IMR-90 (cell line): ENCODE measurements around the gene RNF125. TPM values are rescaled to one million over a fixed set of nuclear protein-coding genes. Genes with fewer than 3 reads are reported as not detected.

Experiments used
- ATAC-seq: fragments of 200-7000 bp; cut with Tn5 transposase; 2 replicates; pipeline ENCODE4 v1.9.1; 2020; ENCODE audit warnings: low read depth, mild to moderate bottlenecking, moderate library complexity
- BruUV-seq: library from RNA; stranded (reverse); fragments of 400-500 nt; replicated peaks from 2 replicates; lab custom pipeline; 2021; lab: Mats Ljungman, UMichigan
- CTCF ChIA-PET: fragments of 300-600 bp; formaldehyde crosslinking; extraction: SDS; loops from one replicate; lab custom pipeline; 2021; ENCODE audit warnings: antibody characterized with exemption; lab: Yijun Ruan, JAX
- POLR2A ChIA-PET: fragments of 300-600 bp; sonication (Branson Sonifier 250); formaldehyde crosslinking; loops from one replicate; lab custom pipeline; 2022; ENCODE audit warnings: antibody characterized with exemption; ENCODE audit not compliant: unreplicated experiment; lab: Charles Lee
- DNase-seq: peaks from one replicate; pipeline ENCODE4 v3.0.0; 2013
- H2AFZ ChIP-seq: replicated peaks from 2 replicates; pipeline ENCODE3; 2013; ENCODE audit warnings: low read length, mild to moderate bottlenecking; ENCODE audit not compliant: poor library complexity
- H2AK5ac ChIP-seq: 2 replicates; pipeline ENCODE4 v1.6.1; 2013; ENCODE audit warnings: low read depth, low read length, inconsistent platforms
- H2AK9ac ChIP-seq: replicated peaks from 2 replicates; pipeline ENCODE3; 2013; ENCODE audit warnings: mild to moderate bottlenecking, low read depth, low read length, moderate library complexity; ENCODE audit not compliant: poor library complexity
- H2BK120ac ChIP-seq: 2 replicates; pipeline ENCODE4 v1.6.1; 2013; ENCODE audit warnings: low read depth, low read length, inconsistent platforms
- H2BK15ac ChIP-seq: 3 replicates; pipeline ENCODE4 v1.6.1; 2013; ENCODE audit warnings: low read depth, low read length, inconsistent platforms
- H2BK20ac ChIP-seq: 2 replicates; pipeline ENCODE4 v1.6.1; 2013; ENCODE audit warnings: low read depth, mild to moderate bottlenecking, inconsistent platforms, low read length, moderate library complexity
- H2BK5ac ChIP-seq: 2 replicates; pipeline ENCODE4 v1.6.1; 2013; ENCODE audit warnings: mild to moderate bottlenecking, low read depth, low read length, inconsistent platforms; ENCODE audit not compliant: poor library complexity, severe bottlenecking
- H3K14ac ChIP-seq: replicated peaks from 2 replicates; pipeline ENCODE4 v1.6.1; 2013; ENCODE audit warnings: low read depth, low read length, inconsistent platforms
- H3K18ac ChIP-seq: 2 replicates; pipeline ENCODE4 v1.6.1; 2013; ENCODE audit warnings: low read depth, low read length, control low read depth
- H3K23ac ChIP-seq: 2 replicates; pipeline ENCODE4 v1.6.1; 2013; ENCODE audit warnings: low read depth, low read length, inconsistent platforms
- H3K27ac ChIP-seq: 2 replicates; pipeline ENCODE4 v1.5.1; 2013; ENCODE audit warnings: mild to moderate bottlenecking, control low read depth, low read length; ENCODE audit not compliant: insufficient read depth
- H3K27me3 ChIP-seq: 2 replicates; pipeline ENCODE4 v1.6.1; 2013; ENCODE audit warnings: low read length; ENCODE audit not compliant: control insufficient read depth, insufficient read depth
- H3K36me3 ChIP-seq: 2 replicates; pipeline ENCODE4 v1.6.1; 2013; ENCODE audit warnings: low read length, mixed read lengths; ENCODE audit not compliant: control insufficient read depth, insufficient read depth
- H3K4ac ChIP-seq: 2 replicates; pipeline ENCODE4 v1.6.1; 2013; ENCODE audit warnings: low read depth, low read length, inconsistent platforms
- H3K4me1 ChIP-seq: 2 replicates; pipeline ENCODE4 v1.6.1; 2013; ENCODE audit warnings: low read length, mixed read lengths; ENCODE audit not compliant: control insufficient read depth, insufficient read depth
- H3K4me2 ChIP-seq: 2 replicates; pipeline ENCODE4 v1.6.1; 2013; ENCODE audit warnings: low read depth, mild to moderate bottlenecking, control low read depth, low read length, moderate library complexity
- H3K4me3 ChIP-seq: 2 replicates; pipeline ENCODE4 v1.5.1; 2013; ENCODE audit warnings: low read depth, mild to moderate bottlenecking, control low read depth, low read length, moderate library complexity; ENCODE audit not compliant: insufficient read depth
- H3K56ac ChIP-seq: 2 replicates; pipeline ENCODE4 v1.6.1; 2013; ENCODE audit warnings: low read length, inconsistent platforms; ENCODE audit not compliant: insufficient read depth; ENCODE audit errors: extremely low read depth
- H3K79me1 ChIP-seq, 2 experiments: 2 replicates each; pipeline ENCODE4 v1.6.1; 2013; ENCODE audit warnings: low read length in 2 of 2, inconsistent platforms in 1 of 2, low read depth in 1 of 2
- H3K9ac ChIP-seq: 2 replicates; pipeline ENCODE4 v1.6.1; 2013; ENCODE audit warnings: low read depth, low read length, control low read depth
- H3K9me1 ChIP-seq: 2 replicates; pipeline ENCODE4 v1.6.1; 2013; ENCODE audit warnings: low read length, inconsistent platforms; ENCODE audit not compliant: insufficient read depth
- H3K9me3 ChIP-seq: 2 replicates; pipeline ENCODE4 v1.6.1; 2013; ENCODE audit warnings: low read length; ENCODE audit not compliant: control insufficient read depth, insufficient read depth
- H4K20me1 ChIP-seq: 2 replicates; pipeline ENCODE4 v1.6.1; 2013; ENCODE audit warnings: low read length, inconsistent platforms; ENCODE audit not compliant: insufficient read depth
- H4K5ac ChIP-seq: 2 replicates; pipeline ENCODE4 v1.6.1; 2013; ENCODE audit warnings: mild to moderate bottlenecking, low read depth, low read length, control low read depth
- H4K8ac ChIP-seq, 2 experiments: 2 replicates each; pipeline ENCODE4 v1.6.1; 2013; ENCODE audit warnings: low read depth in 2 of 2, low read length in 2 of 2, control low read depth in 1 of 2, inconsistent platforms in 1 of 2
- H4K91ac ChIP-seq: 2 replicates; pipeline ENCODE4 v1.6.1; 2013; ENCODE audit warnings: low read depth, low read length, inconsistent platforms; ENCODE audit not compliant: insufficient read depth
- BHLHE40 ChIP-seq: fragments of 150-350 bp; IDR thresholded peaks from 2 replicates; pipeline ENCODE4 v1.6.1; 2016; ENCODE audit warnings: mild to moderate bottlenecking, low read depth, low read length
- CEBPB ChIP-seq: IDR thresholded peaks from 2 replicates; pipeline ENCODE4 v1.6.1; 2012; ENCODE audit warnings: low read depth, low read length, improper control_type of control experiment
- CHD1 ChIP-seq: IDR thresholded peaks from 2 replicates; pipeline ENCODE4 v1.6.1; 2012; ENCODE audit warnings: low read depth, low read length, improper control_type of control experiment
- FOS ChIP-seq: fragments of 150-350 bp; IDR thresholded peaks from 2 replicates; pipeline ENCODE4 v1.6.1; 2016; ENCODE audit warnings: low read depth, low read length
- MAFK ChIP-seq: IDR thresholded peaks from 2 replicates; pipeline ENCODE4 v1.6.1; 2012; ENCODE audit warnings: low read depth, low read length, improper control_type of control experiment
- MAZ ChIP-seq: IDR thresholded peaks from 2 replicates; pipeline ENCODE4 v1.6.1; 2012; ENCODE audit warnings: low read depth, mild to moderate bottlenecking, low read length, improper control_type of control experiment, moderate library complexity, borderline replicate concordance
- RAD21 ChIP-seq: IDR thresholded peaks from 2 replicates; pipeline ENCODE4 v1.6.1; 2012; ENCODE audit warnings: low read length, improper control_type of control experiment
- RCOR1 ChIP-seq: IDR thresholded peaks from 2 replicates; pipeline ENCODE4 v1.6.1; 2012; ENCODE audit warnings: mild to moderate bottlenecking, low read length, improper control_type of control experiment; ENCODE audit not compliant: insufficient replicate concordance
- RFX5 ChIP-seq: IDR thresholded peaks from 2 replicates; pipeline ENCODE4 v1.8.0; 2012; ENCODE audit warnings: low read depth, mild to moderate bottlenecking, low read length, moderate library complexity
- whole genome bisulfite sequencing, 2 experiments: methylation state at CpG; one replicate each; pipeline versions ENCODE4 v1.1.5 to v1.1.7; 2013; ENCODE audit warnings: missing lambda C conversion rate in 2 of 2; ENCODE audit not compliant: insufficient read length in 1 of 2; ENCODE audit errors: extremely low coverage in 2 of 2; 5-methylcytosine and 5-hydroxymethylcytosine counted together
- dilution Hi-C: fragments of 300-500 bp; cut with HindIII; formaldehyde crosslinking; loops from one replicate; pipeline ENCODE4 v1.14.3; 2018; ENCODE audit warnings: low sequenced_read_pairs; ENCODE audit not compliant: unreplicated experiment
- in situ Hi-C: fragments of 300-500 bp; cut with MboI; formaldehyde crosslinking; loops from 3 replicates; pipeline ENCODE4 v1.14.3; 2019; ENCODE audit warnings: low sequenced_read_pairs, inconsistent platforms, mixed read lengths
- intact Hi-C: fragments of 100-400 bp; cut with micrococcal nuclease; formaldehyde crosslinking; loops from 2 replicates; pipeline ENCODE4 v1.10.0; 2022
- polyA plus RNA-seq, 3 experiments: library from polyadenylated mRNA; depleted of rRNA; stranded (reverse); fragments of >200 nt; gene quantifications; 2 replicates each; pipeline ENCODE4 v1.2.3, GENCODE V29; 2012; ENCODE audit warnings: low replicate concordance in 1 of 3
- total RNA-seq: library from RNA; depleted of rRNA; stranded (reverse); fragments of >200 nt; gene quantifications from 2 replicates; pipeline ENCODE4 v1.2.3, GENCODE V29; 2012
- TF ChIP-seq, protein P1 (sequence below): fragments of 150-350 bp; IDR thresholded peaks from 2 replicates; pipeline ENCODE4 v1.6.1; 2016; ENCODE audit warnings: low read depth, mild to moderate bottlenecking, low read length, moderate library complexity, borderline replicate concordance
- TF ChIP-seq, protein P2 (sequence below): conservative IDR thresholded peaks from 2 replicates; pipeline ENCODE4 v1.5.1; 2012; ENCODE audit warnings: mild to moderate bottlenecking, low read depth, low read length, improper control_type of control experiment

The RNF125 gene
- total and polyA plus RNA-seq, 2 of the 4 experiments (the other 2 are of a cell fraction): under 0.01 to 0.10 TPM

- Histone ChIP-seq H3K18ac (no peak overlapping the region), H3K9ac (no peak overlapping the region), H2AFZ (no peak overlapping the region), H3K9me3 (no peaks in the 10 kb centered on the region), H4K5ac (no peak overlapping the region), H3K56ac (no peak overlapping the region), H3K14ac (no peak overlapping the region), H3K27ac (no peak overlapping the region), H3K4ac (no peak overlapping the region), H3K4me2 (no peak overlapping the region), H3K23ac (no peak overlapping the region), H3K4me1 (no peaks in the 10 kb centered on the region), H3K36me3 (no peaks in the 10 kb centered on the region), H2BK15ac (no peak overlapping the region), H4K8ac (no peak overlapping the region), H2BK5ac (no peak overlapping the region), H4K91ac (no peak overlapping the region), H4K20me1 (no peaks in the 10 kb centered on the region), H3K4me3 (no peak overlapping the region), H2BK120ac (no peak overlapping the region), H3K27me3 (no peaks in the 10 kb centered on the region), H2AK9ac (no peak overlapping the region), H2BK20ac (no peak overlapping the region), H3K79me1 (no peaks in the 10 kb centered on the region), H2AK5ac (no peak overlapping the region), H3K9me1 (no peaks in the 10 kb centered on the region)
- WGBS, 2 experiments: no CpG with 5 or more reads among the region's 3 CpGs
- CTCF ChIA-PET: interaction anchor here (1.0 kb wide), 1 partner anchor 11 kb away, joined by 4 read pairs; no protein-coding TSS in a partner anchor
- no TSS peak for BruUV-seq
- ATAC-seq (no peak), DNase-seq (no peak)
- POLR2A ChIA-PET: no interaction called here
- intact Hi-C loops: no loop called here
- dilution Hi-C loops: no loop called here
- TF ChIP-seq CHD1 (no peak), RAD21 (no peak), BHLHE40 (no peak), MAZ (no peak), RFX5 (no peak), RCOR1 (no peak), CEBPB (no peak), MAFK (no peak), FOS (no peak)
- TF ChIP-seq, protein P1, sequence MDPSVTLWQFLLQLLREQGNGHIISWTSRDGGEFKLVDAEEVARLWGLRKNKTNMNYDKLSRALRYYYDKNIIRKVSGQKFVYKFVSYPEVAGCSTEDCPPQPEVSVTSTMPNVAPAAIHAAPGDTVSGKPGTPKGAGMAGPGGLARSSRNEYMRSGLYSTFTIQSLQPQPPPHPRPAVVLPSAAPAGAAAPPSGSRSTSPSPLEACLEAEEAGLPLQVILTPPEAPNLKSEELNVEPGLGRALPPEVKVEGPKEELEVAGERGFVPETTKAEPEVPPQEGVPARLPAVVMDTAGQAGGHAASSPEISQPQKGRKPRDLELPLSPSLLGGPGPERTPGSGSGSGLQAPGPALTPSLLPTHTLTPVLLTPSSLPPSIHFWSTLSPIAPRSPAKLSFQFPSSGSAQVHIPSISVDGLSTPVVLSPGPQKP: no peak
- TF ChIP-seq, protein P2, sequence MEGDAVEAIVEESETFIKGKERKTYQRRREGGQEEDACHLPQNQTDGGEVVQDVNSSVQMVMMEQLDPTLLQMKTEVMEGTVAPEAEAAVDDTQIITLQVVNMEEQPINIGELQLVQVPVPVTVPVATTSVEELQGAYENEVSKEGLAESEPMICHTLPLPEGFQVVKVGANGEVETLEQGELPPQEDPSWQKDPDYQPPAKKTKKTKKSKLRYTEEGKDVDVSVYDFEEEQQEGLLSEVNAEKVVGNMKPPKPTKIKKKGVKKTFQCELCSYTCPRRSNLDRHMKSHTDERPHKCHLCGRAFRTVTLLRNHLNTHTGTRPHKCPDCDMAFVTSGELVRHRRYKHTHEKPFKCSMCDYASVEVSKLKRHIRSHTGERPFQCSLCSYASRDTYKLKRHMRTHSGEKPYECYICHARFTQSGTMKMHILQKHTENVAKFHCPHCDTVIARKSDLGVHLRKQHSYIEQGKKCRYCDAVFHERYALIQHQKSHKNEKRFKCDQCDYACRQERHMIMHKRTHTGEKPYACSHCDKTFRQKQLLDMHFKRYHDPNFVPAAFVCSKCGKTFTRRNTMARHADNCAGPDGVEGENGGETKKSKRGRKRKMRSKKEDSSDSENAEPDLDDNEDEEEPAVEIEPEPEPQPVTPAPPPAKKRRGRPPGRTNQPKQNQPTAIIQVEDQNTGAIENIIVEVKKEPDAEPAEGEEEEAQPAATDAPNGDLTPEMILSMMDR: no peak
- in situ Hi-C loops: no loop called here
These were observed 48.9 kb downstream of the RNF125 start for GRCh38 chr18:32067375-32068167.
